SK-N-SH (cell line): Measurements from ENCODE around the gene ZNF664. TPM values are rescaled to one million over a fixed set of nuclear protein-coding genes. Genes with fewer than 3 reads are reported as not detected.

Source experiments
- CTCF ChIA-PET: fragments of 300-600, 350-600 bp; formaldehyde crosslinking; extraction: SDS; loops from one replicate; lab custom pipeline; 2021; lab: Yijun Ruan, JAX
- POLR2A ChIA-PET: fragments of 350-600 bp; sonication (Branson Sonifier 250); formaldehyde crosslinking; extraction: SDS; loops from one replicate; lab custom pipeline; 2020; ENCODE audit warnings: antibody characterized with exemption, inconsistent platforms; lab: Yijun Ruan, JAX
- DNase-seq: peaks from one replicate; pipeline ENCODE4 v3.0.0; 2012
- H2AFZ ChIP-seq: fragments of 200-600 bp; sonication (generic); 2 replicates; pipeline ENCODE4 v1.8.1; 2016; ENCODE audit warnings: antibody characterized with exemption, mild to moderate bottlenecking, low read depth
- H3F3A ChIP-seq: fragments of 200-600 bp; sonication (generic); replicated peaks from 2 replicates; pipeline ENCODE3; 2016; ENCODE audit warnings: antibody characterized with exemption, mild to moderate bottlenecking; ENCODE audit not compliant: insufficient read depth
- H3K27ac ChIP-seq, 2 experiments: fragments of 200-500 bp in 1 of 2; fragments of 200-600 bp in 1 of 2; sonication (Bioruptor generic) in 1 of 2; sonication (generic), shearing (Covaris generic) in 1 of 2; 2 replicates each; pipeline versions ENCODE4 v1.5.1 to v1.6.1; 2014 to 2016; ENCODE audit warnings: low read depth in 2 of 2, inconsistent platforms in 1 of 2, low read length in 1 of 2, mild to moderate bottlenecking in 1 of 2, mixed read lengths in 1 of 2
- H3K27me3 ChIP-seq: fragments of 200-600 bp; sonication (generic), shearing (Covaris generic); 2 replicates; pipeline ENCODE4 v1.6.1; 2016; ENCODE audit warnings: mixed run types; ENCODE audit not compliant: insufficient read depth
- H3K36me3 ChIP-seq, 2 experiments: fragments of 200-500 bp in 1 of 2; fragments of 200-600 bp in 1 of 2; sonication (Bioruptor generic) in 1 of 2; sonication (generic) in 1 of 2; replicated peaks in 1 of 2; 2 replicates each; pipeline versions ENCODE3 to v1.5.1; 2014 to 2016; ENCODE audit warnings: low read length in 1 of 2, mild to moderate bottlenecking in 1 of 2; ENCODE audit not compliant: insufficient read depth in 2 of 2, control insufficient read depth in 1 of 2
- H3K4me1 ChIP-seq, 2 experiments: fragments of 200-500 bp in 1 of 2; fragments of 200-600 bp in 1 of 2; sonication (Bioruptor generic) in 1 of 2; sonication (generic), shearing (Covaris generic) in 1 of 2; 2 replicates each; pipeline versions ENCODE4 v1.5.1 to v1.6.1; 2014 to 2016; ENCODE audit warnings: low read depth in 1 of 2, low read length in 1 of 2, mixed run types in 1 of 2; ENCODE audit not compliant: insufficient read depth in 2 of 2, control insufficient read depth in 1 of 2
- H3K4me2 ChIP-seq: fragments of 200-600 bp; sonication (generic), shearing (Covaris generic); 2 replicates; pipeline ENCODE4 v1.6.1; 2017; ENCODE audit warnings: mixed run types
- H3K4me3 ChIP-seq, 2 experiments: fragments of 200-500 bp in 1 of 2; fragments of 200-600 bp in 1 of 2; sonication (Bioruptor generic) in 1 of 2; sonication (generic), shearing (Covaris generic) in 1 of 2; 2 replicates each; pipeline versions ENCODE4 v1.5.1 to v1.8.1; 2014 to 2016; ENCODE audit warnings: low read depth in 2 of 2, inconsistent platforms in 1 of 2, low read length in 1 of 2, mild to moderate bottlenecking in 1 of 2, mixed read lengths in 1 of 2, moderate library complexity in 1 of 2
- H3K79me2 ChIP-seq: fragments of 200-600 bp; sonication (generic); 2 replicates; pipeline ENCODE4 v1.8.1; 2017; ENCODE audit warnings: mild to moderate bottlenecking; ENCODE audit not compliant: insufficient read depth
- H3K9ac ChIP-seq: fragments of 200-600 bp; sonication (generic); 2 replicates; pipeline ENCODE4 v1.6.1; 2017; ENCODE audit warnings: mixed run types
- H3K9me2 ChIP-seq: fragments of 200-600 bp; sonication (generic); 2 replicates; pipeline ENCODE4 v1.6.1; 2017; ENCODE audit warnings: mixed run types
- H3K9me3 ChIP-seq: fragments of 200-600 bp; sonication (generic); 2 replicates; pipeline ENCODE4 v1.6.1; 2017; ENCODE audit warnings: mixed run types, mild to moderate bottlenecking, moderate library complexity
- H4K20me1 ChIP-seq: fragments of 200-600 bp; sonication (generic); 2 replicates; pipeline ENCODE4 v1.6.1; 2017; ENCODE audit warnings: mild to moderate bottlenecking, mixed run types; ENCODE audit not compliant: insufficient read depth
- EZH2phosphoT487 ChIP-seq: fragments of 200-600 bp; sonication (generic); IDR thresholded peaks from 2 replicates; pipeline ENCODE4 v1.6.1; 2017; ENCODE audit warnings: low read depth, mixed run types, mild to moderate bottlenecking, antibody characterized with exemption, moderate library complexity, borderline replicate concordance
- GABPA ChIP-seq: IDR thresholded peaks from 2 replicates; pipeline ENCODE4 v1.4.0; 2012; ENCODE audit warnings: low read depth, mild to moderate bottlenecking
- MEF2A ChIP-seq: IDR thresholded peaks from 2 replicates; pipeline ENCODE4 v1.4.0; 2012; ENCODE audit warnings: low read depth, borderline replicate concordance
- RFX5 ChIP-seq: IDR thresholded peaks from 2 replicates; pipeline ENCODE4 v1.6.1; 2012; ENCODE audit warnings: mild to moderate bottlenecking, improper control_type of control experiment, low read length
- SIN3A ChIP-seq: IDR thresholded peaks from 2 replicates; pipeline ENCODE4 v1.6.1; 2012; ENCODE audit warnings: low read depth, mild to moderate bottlenecking, low read length, moderate library complexity, borderline replicate concordance
- SMC3 ChIP-seq: IDR thresholded peaks from 2 replicates; pipeline ENCODE4 v1.6.1; 2012; ENCODE audit warnings: low read depth, low read length, improper control_type of control experiment
- TAF1 ChIP-seq: IDR thresholded peaks from 2 replicates; pipeline ENCODE4 v1.6.1; 2012; ENCODE audit warnings: low read depth, mild to moderate bottlenecking, low read length, moderate library complexity, borderline replicate concordance
- WGBS: methylation state at CpG from one replicate; pipeline ENCODE4 v1.1.6; 2017; ENCODE audit warnings: low lambda C conversion rate; 5-methylcytosine and 5-hydroxymethylcytosine counted together
- polyA plus RNA-seq, 3 experiments: library from polyadenylated mRNA; depleted of rRNA; stranded (reverse); fragments of >200 nt; gene quantifications; 2 replicates each; pipeline ENCODE4 v1.2.3, GENCODE V29; 2012
- TF ChIP-seq, protein P1 (sequence below): IDR thresholded peaks from 2 replicates; pipeline ENCODE4 v1.4.0; 2012; ENCODE audit warnings: low read depth, borderline replicate concordance
- TF ChIP-seq, protein P2 (sequence below): IDR thresholded peaks from 2 replicates; pipeline ENCODE4 v1.4.0; 2012; ENCODE audit warnings: low read depth, borderline replicate concordance
- TF ChIP-seq, protein P3 (sequence below): IDR thresholded peaks from 2 replicates; pipeline ENCODE4 v1.6.1; 2012; ENCODE audit warnings: mild to moderate bottlenecking, low read depth, low read length, moderate library complexity
- TF ChIP-seq, protein P4 (sequence below): fragments of 200-600 bp; sonication (generic); IDR thresholded peaks from 2 replicates; pipeline ENCODE4 v1.6.1; 2017; ENCODE audit warnings: antibody characterized with exemption, mild to moderate bottlenecking, moderate library complexity

ZNF664 gene
- polyA plus RNA-seq, 1 of the 3 experiments (the other 2 are of a cell fraction): 34.9 TPM

DNA sequence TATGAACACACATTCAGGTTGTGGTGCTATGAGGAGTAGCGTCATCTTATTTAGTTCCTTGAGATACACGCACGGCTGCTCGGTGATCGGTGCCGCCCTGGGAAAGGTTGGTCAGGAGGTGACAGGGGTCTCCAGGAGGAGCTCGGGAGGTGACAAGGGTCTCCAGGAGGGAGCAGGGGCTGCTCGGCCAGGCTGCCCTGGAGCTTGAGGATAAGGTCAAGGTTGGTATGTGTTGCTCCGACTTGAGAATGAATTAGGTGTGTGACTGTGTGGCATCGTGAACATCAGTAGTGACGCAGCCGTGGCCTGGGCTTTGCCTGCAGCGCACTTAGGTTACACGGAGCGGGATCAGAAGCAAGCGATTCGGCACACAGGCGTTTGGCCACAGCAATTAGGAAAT, 36.5 kb upstream of the ZNF664 start:
- WGBS: 91% methylated on average over 18 of the region's 18 CpGs
- TF ChIP-seq GABPA (no peak), SIN3A (no peak)
- TF ChIP-seq, protein P1, sequence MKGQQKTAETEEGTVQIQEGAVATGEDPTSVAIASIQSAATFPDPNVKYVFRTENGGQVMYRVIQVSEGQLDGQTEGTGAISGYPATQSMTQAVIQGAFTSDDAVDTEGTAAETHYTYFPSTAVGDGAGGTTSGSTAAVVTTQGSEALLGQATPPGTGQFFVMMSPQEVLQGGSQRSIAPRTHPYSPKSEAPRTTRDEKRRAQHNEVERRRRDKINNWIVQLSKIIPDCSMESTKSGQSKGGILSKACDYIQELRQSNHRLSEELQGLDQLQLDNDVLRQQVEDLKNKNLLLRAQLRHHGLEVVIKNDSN: no peak
- TF ChIP-seq, protein P2, sequence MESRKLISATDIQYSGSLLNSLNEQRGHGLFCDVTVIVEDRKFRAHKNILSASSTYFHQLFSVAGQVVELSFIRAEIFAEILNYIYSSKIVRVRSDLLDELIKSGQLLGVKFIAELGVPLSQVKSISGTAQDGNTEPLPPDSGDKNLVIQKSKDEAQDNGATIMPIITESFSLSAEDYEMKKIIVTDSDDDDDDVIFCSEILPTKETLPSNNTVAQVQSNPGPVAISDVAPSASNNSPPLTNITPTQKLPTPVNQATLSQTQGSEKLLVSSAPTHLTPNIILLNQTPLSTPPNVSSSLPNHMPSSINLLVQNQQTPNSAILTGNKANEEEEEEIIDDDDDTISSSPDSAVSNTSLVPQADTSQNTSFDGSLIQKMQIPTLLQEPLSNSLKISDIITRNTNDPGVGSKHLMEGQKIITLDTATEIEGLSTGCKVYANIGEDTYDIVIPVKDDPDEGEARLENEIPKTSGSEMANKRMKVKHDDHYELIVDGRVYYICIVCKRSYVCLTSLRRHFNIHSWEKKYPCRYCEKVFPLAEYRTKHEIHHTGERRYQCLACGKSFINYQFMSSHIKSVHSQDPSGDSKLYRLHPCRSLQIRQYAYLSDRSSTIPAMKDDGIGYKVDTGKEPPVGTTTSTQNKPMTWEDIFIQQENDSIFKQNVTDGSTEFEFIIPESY: no peak
- Histone ChIP-seq H3K9me2 (no peaks in the 10 kb centered on the region), H3K4me3 (no peak overlapping the region), H3K27me3 (no peaks in the 10 kb centered on the region), H3K36me3 (peaks cover 3 to 39% of the 10 kb centered on the region in 2 experiments), H3F3A (no peaks in the 10 kb centered on the region), H3K9ac (no peak overlapping the region), H3K79me2 (no peaks in the 10 kb centered on the region), H3K9me3 (no peaks in the 10 kb centered on the region), H3K27ac (no peak overlapping the region), H3K4me2 (no peak overlapping the region), H2AFZ (no peak overlapping the region), H4K20me1 (no peaks in the 10 kb centered on the region), H3K4me1 (no peaks in the 10 kb centered on the region)
- ChIA-PET CTCF (interaction anchor here (1.6 to 1.7 kb wide), 2 partner anchors 10 to 25 kb away, joined by 4 to 5 read pairs; no protein-coding TSS in a partner anchor), POLR2A (no interaction called here)
- no peak for DNase-seq

DNA sequence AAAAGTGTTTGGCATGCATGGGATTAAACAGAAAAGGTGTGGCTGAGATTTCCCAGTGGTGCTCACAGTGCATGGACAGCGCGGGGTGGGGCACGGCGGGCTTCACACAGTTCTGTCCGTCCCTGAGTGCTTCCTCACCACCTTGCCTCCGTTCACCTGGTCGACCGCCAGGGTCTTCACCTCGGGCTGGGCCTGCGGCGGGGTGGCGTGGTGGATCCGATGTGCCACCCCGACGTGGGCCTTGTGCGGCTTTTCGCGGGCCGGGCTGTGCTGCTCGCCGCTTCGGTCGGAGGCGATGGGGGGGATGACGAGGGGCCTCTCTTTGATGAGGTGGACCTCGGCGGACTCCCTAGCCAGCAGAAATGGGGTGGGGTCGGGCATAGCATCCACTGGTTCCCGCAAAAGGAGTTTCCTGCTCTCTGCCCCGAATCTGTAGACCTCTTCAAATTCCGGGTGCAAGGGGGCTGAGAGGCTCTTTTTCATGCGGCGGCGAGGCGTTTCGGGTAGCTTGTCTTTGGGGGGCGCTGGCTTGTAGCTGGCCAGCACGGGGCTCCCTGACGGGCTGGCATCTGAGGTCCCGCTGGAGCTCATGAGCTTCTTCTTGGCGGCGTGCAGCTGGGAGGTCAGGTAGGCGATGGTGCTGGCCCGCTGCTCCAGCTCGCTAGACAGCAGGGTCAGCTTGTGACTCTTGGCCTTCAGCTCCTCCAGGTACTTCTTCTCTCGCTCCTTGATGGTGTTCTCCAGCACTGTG, 35.9 kb upstream of the ZNF664 start:
- TF ChIP-seq RFX5: no peak
- no peak for TF ChIP-seq EZH2phosphoT487
- TF ChIP-seq, protein P3, sequence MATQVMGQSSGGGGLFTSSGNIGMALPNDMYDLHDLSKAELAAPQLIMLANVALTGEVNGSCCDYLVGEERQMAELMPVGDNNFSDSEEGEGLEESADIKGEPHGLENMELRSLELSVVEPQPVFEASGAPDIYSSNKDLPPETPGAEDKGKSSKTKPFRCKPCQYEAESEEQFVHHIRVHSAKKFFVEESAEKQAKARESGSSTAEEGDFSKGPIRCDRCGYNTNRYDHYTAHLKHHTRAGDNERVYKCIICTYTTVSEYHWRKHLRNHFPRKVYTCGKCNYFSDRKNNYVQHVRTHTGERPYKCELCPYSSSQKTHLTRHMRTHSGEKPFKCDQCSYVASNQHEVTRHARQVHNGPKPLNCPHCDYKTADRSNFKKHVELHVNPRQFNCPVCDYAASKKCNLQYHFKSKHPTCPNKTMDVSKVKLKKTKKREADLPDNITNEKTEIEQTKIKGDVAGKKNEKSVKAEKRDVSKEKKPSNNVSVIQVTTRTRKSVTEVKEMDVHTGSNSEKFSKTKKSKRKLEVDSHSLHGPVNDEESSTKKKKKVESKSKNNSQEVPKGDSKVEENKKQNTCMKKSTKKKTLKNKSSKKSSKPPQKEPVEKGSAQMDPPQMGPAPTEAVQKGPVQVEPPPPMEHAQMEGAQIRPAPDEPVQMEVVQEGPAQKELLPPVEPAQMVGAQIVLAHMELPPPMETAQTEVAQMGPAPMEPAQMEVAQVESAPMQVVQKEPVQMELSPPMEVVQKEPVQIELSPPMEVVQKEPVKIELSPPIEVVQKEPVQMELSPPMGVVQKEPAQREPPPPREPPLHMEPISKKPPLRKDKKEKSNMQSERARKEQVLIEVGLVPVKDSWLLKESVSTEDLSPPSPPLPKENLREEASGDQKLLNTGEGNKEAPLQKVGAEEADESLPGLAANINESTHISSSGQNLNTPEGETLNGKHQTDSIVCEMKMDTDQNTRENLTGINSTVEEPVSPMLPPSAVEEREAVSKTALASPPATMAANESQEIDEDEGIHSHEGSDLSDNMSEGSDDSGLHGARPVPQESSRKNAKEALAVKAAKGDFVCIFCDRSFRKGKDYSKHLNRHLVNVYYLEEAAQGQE: no peak
- TF ChIP-seq, protein P2: no peak
- no peak for TF ChIP-seq MEF2A
- TF ChIP-seq TAF1: no peak
- no peak for TF ChIP-seq SMC3
- no peak for TF ChIP-seq SIN3A
- TF ChIP-seq, protein P4, sequence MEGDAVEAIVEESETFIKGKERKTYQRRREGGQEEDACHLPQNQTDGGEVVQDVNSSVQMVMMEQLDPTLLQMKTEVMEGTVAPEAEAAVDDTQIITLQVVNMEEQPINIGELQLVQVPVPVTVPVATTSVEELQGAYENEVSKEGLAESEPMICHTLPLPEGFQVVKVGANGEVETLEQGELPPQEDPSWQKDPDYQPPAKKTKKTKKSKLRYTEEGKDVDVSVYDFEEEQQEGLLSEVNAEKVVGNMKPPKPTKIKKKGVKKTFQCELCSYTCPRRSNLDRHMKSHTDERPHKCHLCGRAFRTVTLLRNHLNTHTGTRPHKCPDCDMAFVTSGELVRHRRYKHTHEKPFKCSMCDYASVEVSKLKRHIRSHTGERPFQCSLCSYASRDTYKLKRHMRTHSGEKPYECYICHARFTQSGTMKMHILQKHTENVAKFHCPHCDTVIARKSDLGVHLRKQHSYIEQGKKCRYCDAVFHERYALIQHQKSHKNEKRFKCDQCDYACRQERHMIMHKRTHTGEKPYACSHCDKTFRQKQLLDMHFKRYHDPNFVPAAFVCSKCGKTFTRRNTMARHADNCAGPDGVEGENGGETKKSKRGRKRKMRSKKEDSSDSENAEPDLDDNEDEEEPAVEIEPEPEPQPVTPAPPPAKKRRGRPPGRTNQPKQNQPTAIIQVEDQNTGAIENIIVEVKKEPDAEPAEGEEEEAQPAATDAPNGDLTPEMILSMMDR: no peak
- no peak for DNase-seq
- Histone ChIP-seq H3K9me2 (no peaks in the 10 kb centered on the region), H3K9me3 (no peaks in the 10 kb centered on the region), H3K36me3 (peaks cover 10 to 45% of the 10 kb centered on the region in 2 experiments), H4K20me1 (no peaks in the 10 kb centered on the region), H2AFZ (no peak overlapping the region), H3K4me3 (no peak overlapping the region), H3K27me3 (no peaks in the 10 kb centered on the region), H3K27ac (no peak overlapping the region), H3K4me1 (no peaks in the 10 kb centered on the region), H3K9ac (no peak overlapping the region), H3F3A (no peaks in the 10 kb centered on the region), H3K79me2 (no peaks in the 10 kb centered on the region), H3K4me2 (no peak overlapping the region)
- ChIA-PET CTCF (interaction anchor here (1.6 kb wide), 1 partner anchor 24 kb away, joined by 5 read pairs; no protein-coding TSS in a partner anchor), POLR2A (no interaction called here)
- 95% methylated on average over 44 of the region's 46 CpGs for WGBS
